ENCODE results near the gene DNASE1.
"Not testable (repeated sequence)": the region's sequence is repeated elsewhere in the genome, so short reads cannot be mapped to it uniquely, and the experiment has no call there.

The DNASE1 gene

DNA sequence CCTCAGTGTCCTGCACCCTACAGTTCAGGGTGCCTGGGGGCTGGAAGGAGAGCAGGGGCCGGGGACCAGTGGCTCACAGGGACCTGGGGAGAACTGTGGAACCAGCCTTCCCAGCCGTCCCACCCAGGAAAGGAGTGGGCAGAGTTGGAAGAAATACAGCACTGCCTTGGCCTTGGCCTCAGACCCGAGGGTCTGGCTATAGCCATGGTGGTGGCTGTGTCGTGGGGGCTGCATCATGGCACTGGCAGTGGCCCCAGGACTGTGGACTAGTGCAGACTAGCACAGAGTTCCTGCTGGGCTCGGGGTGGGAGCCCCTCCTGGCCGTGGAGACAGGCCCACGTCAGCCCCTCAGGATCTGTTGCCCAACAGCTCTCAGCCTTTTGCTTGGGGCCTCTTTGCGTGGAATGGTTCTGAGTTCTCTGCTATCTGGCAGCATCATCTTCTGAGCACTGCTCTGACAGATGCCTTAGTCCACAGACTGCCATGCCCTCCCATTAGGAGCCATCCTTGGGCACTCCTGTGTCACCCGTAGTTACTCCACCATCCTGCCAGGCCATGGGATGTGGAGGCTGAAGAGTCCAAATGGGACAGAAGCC lies 12.6 kb upstream of the DNASE1 start:
- DNase-seq (ENCODE audit: low read depth): no peak

DNA sequence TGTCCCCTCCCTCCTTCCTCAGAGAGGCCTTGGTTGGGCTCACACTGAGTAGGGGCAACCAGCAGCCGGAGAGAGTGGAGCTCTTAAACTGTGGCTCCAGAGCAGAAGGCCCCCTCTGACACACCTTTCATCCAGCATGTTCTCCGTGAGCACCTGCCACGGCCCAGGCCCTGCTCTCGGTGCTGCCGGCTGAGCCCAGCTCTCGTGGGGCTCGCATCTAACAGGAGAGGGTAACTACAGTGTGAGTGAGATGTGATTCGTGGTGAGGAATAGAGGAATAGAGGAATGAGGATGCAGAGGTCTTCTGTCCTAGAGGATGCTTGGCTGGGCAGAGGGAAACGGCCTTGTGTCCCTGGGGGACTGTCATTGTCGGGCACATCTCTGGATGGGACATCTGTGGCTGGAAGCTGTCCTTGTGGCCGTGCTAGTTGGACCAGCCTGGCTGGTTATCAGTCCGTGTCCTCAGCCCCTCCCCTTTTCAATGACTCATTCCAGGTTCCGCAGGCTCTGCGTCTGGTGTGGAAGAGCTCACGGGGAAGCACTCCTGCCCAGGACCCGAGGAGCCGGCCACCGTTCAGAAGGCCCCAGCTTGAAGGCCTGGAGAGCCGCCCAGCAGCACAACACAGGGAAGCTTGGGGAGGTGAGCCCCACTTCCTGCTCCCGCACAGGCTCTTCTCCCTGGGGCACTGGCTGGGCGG lies 11.9 kb upstream of the DNASE1 start:
- DNase-seq (ENCODE audit: low read depth): peak; percentile 60

DNA sequence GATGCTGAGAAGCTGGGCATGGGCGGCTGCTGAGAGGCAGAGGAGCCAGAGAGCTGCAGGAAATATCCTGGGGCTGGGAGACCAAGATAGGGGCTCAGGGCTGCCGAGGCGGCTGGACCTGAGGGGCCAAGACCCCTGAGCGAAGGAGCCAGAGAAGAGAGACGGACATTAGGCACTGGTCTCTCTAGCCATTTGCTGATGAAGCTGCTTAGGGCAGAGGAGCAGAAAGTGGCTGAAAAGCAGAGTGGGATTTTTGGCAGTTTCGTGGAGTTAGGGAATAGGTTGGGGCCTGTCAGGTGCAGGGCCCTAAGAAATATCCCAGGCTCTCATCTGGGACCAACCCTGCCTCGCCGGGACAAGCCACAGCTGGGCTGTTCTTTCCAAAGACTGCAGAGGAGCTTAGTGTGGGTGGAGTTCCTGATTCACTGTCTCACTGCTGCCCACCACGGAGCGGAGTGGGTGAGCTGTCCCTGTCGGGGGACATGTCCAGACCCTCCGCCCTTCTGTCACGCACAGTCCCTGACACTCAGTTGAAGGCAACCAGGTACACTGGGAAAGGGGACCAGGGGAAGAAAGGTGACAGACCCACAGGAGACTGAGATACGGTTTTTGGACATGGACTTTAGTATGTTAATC lies 11.3 kb upstream of the DNASE1 start:
- no peak for DNase-seq (ENCODE audit: low read depth)

DNA sequence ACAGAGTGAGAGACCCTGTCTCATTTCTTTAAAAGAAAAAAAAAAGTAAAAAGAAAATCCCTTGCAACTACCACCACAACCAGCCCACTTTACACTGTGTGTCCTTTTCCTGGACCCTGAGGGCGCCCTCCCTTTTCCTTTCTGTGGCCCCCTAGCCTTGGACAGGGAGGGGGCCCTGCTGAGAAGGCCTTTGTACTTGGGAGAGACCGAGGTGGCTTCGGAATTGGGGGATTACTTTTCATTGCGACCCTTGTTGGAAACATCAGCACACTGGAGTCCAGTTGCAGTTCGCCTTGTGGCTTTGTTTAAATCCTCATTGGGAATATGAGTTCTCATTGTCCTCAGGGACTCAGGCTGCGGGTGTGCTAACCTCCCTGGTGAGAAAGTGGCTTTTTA lies 9.4 kb upstream of the DNASE1 start:
- DNase-seq (ENCODE audit: low read depth): no peak

DNA sequence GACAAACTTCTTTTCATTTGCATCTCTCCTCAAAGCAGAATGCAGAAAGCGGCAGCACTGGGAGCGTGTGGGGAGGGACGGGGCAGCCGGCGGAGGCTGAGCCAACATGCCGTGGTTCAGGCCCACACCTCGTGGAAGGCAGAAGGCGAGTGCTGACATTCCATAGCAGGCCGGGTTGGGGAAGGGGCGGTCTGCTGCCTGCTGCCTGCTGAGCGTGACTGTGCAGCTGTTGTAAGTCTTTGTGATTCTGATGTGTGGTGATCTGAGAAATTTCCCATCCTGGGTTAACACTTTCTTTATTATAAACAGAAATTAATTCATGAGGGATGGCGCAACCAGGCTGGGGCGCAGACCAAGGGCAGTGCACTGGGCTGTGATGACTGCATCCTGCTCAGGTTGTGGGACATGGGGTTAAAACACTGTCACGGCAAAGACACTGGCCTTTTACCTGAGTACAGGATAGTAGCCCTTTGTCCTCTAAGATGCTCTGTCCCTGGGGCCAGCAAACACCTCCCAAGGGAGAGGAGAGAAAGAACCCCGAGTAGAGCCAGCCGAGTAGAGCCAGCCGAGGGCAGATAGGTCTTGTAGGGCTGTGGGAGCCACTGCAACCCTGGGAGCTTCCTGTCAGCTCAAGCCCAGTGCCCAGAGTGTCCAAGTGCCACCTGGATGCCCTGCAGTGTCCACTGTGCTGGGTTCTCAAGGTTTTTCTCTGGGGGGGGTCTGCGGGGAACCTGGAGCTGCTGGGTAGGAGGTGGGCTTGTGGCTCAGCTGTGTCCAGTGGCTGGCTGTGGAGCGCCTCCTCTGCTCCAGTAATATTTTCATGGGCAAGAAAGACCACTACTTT lies 8.8 kb upstream of the DNASE1 start:
- peak; percentile 74 for DNase-seq (ENCODE audit: low read depth)

DNA sequence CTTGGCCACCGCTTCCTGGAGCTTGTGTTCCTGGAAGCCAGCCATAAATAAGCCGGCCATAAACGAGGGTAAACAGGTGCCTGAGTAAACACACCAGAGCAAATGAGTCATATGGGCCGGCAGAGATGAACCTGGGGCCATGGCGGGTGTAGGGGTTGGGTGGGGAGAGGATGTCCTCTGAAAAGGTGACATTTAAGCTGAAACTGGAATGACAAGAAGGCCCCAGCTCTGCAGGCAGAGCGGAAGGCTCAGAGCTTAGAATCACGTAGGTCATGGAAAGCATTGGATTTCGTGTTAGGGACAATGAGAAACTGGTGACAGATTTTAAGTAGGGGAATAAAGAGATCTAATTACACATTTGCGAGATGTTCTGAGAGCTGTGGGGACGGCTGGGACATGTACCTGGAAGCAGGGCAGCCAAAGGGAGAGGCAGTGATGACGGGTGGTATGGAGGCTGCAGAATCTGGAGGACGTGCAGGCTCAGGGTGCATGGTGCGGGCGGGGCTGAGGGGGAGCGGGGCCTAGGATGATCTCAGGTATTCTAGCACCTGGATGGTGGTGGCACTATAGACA lies 8.1 kb upstream of the DNASE1 start:
- peak; percentile 40 for DNase-seq (ENCODE audit: low read depth)

DNA sequence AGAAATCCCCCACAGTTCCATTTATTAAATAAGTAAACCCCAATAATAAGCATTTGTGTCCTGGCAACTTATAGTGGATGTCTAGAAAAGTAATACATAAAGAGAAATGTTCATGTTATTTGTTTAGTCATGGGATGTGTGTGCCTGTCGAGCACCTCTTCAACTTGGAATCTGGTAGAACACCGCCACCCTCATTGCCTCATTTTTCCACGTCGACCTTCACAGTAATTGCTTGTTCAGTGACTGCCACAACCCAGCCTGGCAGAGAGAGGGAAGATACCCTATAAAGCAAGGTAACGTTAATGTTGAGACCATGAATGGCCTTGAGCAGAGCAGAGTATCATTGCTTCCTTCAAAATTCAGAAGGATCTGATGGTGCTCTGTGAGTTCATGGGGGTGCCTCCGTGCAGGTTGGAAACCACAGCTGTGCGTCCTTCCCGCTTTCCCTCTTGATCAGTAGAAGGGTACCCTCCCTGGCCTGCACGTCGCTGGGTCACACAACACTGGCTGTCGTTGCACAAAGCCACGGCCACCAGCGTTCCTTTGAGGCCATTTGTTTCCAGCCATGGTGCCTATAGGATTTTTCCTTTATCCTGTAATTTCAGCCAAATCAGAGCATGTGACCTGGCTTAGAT lies 3.7 kb upstream of the DNASE1 start:
- DNase-seq (ENCODE audit: low read depth): no peak

DNA sequence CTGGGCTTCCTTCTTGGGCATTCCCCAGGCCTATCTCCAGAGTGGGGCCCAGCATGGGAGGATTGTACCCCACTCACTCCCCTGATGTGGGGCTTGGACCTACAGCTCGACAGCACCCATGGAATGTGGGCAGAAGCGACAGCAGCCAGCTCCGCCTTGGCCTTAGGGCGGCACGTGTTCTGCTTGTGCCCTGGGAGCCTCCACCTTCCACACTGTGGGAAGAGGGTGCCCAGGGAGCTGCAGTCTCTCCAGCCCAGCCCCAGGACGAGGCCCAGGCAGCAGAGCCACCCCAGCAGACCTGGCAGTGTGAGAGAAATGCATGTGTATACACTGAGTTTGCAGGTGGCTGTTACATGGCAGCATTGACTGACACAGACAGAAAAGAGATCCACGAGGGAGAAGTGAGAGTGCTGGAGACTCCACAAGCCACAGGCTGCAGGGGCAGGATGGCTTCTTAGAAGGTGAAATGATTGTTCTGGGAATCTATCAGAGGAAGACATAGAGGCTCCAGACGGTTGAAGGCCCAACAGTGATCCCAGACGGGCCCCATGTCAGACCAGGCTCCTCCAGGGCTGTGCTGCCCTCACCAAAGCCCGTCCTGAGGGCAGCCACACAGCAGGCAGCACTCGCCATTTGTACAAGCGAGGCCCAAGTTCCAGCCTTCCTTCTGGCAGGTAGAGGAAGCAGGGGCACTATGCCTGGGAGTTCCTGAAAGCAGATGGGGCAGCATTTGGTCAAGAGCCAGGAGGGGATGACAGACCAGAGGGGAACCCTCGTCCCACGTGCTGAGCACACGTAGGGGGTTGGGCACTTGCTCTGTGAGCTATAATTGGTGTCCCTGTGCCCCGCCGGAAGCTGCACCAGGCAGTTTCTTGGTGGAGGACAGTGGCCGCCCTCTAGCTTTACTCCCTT lies 2.8 kb upstream of the DNASE1 start:
- no peak for DNase-seq (ENCODE audit: low read depth)

DNA sequence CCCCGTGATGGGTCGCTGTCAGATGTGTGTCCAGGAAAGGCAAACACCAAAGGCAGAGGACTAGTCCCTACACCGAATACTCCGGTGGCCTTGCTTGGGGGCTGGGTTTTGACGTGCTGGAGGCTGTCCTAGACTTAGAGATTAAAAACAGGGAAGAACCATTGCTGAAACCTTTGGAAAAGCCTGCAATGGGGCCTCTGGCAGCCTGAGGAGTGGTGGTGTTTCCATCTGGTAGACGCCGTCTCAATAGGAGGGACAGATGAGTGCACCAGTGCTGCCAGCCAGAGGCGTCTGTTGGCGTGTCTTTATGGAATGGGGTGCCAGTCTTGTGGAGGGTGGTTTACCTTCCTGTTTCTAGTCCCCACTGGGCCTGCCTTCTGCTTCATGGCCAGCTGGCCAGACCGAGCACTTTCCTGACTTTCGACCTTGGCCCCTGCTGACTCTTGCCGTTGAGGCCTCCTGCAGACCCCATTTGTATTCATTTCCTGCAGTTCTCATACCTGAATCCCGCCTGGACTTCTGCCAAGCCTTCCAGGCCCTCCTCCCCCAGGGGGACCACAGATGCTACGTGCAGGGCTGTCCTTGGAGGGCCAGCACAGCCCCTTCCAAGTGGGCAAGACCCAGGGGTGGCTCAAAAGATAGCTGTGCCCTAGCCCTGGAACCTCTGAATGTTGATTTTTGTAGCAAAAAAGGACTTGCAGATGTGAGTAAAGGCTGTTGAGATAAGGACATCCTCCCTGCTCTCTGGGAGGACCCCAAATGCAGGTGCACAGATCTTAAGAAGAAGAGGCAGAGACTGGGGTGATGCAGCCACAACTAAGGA lies 1.9 kb upstream of the DNASE1 start:
- DNase-seq (ENCODE audit: low read depth): no peak

DNA sequence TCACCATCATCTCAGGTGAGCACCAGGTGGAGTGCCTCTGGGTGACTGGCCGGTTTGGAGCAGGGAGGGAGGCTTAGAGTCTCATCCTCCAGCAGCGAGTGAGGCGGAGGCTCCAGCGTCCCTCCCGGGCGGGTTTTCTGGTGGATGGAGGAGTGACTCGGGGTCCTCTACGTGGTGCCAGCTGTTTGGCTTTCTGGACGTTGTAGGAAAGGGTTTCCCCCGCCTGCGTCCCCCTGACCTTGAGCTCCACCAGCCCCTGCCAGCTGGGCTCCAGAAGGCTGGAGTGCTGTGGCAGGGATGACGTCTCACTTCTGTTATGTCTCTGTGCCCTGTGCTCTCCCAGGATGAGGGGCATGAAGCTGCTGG lies 522 bp downstream of the DNASE1 start:
- no peak for DNase-seq (ENCODE audit: low read depth)

DNA sequence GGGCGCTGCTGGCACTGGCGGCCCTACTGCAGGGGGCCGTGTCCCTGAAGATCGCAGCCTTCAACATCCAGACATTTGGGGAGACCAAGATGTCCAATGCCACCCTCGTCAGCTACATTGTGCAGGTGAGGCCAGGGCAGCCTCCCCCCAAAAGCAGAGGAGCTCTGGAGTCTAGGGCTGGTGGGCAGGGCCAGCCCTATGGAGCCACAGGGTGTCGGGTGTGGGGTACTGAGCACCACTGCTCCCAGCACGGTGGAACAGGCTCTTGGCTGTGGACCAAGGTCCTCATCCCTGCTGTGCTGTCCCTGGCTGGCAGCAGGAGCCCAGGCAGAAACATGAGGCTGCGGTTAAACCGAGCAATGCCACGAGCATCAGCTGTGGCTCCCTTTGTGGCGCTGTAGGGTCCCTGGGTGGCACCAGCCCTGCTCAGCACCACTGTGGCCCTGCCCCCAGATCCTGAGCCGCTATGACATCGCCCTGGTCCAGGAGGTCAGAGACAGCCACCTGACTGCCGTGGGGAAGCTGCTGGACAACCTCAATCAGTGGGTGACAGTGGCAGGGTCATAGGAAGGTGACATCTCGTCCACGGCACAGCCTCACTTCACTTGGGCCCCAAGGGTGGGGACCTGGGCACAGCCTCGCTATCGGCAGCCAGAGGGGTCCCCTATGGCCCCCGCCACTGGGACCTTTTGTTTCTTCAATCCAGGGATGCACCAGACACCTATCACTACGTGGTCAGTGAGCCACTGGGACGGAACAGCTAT lies 1.1 kb downstream of the DNASE1 start:
- DNase-seq (ENCODE audit: low read depth): no peak

DNA sequence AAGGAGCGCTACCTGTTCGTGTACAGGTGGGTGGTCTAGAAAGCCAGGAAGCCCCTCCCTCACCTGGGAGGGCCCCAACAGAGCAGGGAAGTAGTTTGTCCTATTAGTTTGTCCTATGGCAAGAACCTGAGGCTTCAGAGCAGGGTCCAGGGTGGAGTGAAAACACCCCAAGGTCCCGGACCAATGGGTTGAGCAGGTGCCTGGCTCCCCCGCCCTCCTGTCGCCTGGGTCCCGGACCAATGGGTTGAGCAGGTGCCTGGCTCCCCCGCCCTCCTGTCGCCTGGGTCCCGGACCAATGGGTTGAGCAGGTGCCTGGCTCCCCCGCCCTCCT lies 1.6 kb downstream of the DNASE1 start:
- DNase-seq (ENCODE audit: low read depth): not testable (repeated sequence)

DNA sequence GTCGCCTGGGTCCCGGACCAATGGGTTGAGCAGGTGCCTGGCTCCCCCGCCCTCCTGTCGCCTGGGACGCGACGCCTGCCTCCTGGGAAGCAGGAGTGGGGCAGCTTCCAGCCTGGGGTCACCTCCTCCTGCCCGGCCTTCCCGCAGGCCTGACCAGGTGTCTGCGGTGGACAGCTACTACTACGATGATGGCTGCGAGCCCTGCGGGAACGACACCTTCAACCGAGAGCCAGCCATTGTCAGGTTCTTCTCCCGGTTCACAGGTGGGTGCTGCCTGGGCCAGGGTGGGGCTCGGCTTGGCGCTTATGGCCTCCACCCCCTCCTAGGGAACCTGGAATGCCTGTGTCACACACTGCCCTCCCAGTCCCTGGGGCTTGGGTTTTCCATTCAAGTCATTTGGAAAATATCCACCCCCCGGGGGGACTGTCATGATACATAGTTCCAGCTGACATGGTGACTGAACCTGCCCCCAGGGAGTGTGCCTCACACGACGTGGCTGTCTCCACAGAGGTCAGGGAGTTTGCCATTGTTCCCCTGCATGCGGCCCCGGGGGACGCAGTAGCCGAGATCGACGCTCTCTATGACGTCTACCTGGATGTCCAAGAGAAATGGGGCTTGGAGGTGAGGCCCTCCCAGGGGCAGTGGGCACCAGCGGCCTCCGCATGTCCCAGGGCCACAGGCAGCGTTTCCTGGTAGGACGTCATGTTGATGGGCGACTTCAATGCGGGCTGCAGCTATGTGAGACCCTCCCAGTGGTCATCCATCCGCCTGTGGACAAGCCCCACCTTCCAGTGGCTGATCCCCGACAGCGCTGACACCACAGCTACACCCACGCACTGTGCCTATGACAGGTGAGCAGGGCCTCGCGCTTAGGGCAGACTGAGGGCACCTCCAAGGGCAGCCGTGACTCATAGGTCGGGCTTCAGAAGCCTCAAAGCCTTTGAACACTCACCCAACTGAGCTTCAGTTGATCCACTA lies 2.3 kb downstream of the DNASE1 start:
- peak; percentile 28 for DNase-seq (ENCODE audit: low read depth)

DNA sequence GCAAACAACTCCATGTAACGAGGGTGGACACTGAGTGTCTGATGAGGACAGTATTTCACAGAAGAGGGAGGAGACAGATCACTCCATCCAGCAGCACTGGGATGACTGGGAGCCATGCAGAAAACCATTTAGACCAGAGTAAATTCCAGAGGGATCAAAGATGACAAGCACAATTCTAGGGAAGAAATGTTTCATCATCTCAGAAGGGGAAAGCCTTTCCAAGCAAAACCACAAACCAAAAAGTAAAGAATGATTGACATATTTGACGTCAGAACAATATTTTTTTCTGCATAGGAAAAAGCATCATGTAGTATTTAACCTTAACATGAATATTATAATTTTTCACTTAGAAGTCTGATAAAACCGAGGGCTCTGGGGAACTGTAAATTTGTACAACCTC lies 4.8 kb downstream of the DNASE1 start:
- peak; percentile 97 for DNase-seq (ENCODE audit: low read depth)

DNA sequence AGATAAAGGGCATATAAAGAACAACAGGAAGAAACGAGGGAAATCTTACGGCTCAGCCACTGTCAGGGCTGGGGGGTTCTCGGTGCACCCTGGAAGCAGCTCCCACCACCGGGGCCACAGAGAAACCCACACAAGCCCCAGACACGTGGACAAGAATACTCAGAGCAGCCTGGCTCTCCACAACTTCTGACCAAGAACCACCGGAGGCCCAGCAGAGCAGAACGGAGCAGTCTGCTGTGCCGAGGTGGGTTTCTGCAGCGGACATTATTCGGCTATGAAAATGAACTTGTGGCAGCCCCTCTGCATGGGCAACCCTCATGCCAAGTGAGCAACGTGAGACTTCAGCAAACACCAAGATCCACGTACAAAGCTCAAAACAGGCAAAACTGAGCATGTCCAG lies 6.8 kb downstream of the DNASE1 start:
- DNase-seq (ENCODE audit: low read depth): no peak

DNA sequence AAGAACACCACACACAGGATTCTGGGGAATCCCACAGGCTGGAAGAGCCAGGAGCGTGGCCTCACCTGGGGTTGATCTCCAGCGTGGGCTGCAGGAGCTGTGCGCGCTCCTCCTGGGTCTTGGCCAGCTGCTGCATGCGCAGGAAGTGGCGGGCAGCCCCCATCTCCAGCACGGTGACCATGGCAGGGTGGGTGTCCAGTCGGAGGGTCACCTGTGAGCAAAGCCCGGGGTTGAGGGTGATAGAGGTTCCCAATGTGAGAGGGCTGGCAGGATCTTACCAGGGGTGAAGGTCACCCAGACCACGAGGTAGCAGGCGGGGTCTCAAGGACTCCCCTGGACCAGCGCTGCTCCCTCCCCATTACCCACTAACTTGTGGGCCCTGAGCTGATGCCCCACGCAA lies 7.4 kb downstream of the DNASE1 start:
- no peak for DNase-seq (ENCODE audit: low read depth)

DNA sequence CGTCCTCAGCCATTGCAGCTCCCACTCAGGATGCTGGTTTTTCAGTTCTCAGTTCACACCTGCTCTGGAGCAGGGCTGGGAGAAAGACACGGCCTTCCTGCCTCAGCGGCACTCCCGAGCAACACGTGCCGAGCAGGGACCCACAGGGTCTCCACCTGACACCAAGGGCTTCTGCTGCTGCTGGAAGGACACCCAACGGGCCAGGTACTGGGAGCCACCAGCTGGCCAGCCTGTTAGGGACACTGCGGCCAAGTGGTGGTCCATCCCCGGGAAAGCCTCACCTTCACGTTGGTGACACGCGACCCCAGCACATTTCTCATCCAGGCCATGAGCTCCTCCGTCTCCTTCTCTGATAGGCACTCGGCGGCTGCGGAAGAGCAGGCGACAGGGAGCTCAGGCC lies 8.1 kb downstream of the DNASE1 start:
- no peak for DNase-seq (ENCODE audit: low read depth)

All from amniotic epithelial cell (primary cell).